ENCODE measurements around the gene ADAMTS12.

DNA sequence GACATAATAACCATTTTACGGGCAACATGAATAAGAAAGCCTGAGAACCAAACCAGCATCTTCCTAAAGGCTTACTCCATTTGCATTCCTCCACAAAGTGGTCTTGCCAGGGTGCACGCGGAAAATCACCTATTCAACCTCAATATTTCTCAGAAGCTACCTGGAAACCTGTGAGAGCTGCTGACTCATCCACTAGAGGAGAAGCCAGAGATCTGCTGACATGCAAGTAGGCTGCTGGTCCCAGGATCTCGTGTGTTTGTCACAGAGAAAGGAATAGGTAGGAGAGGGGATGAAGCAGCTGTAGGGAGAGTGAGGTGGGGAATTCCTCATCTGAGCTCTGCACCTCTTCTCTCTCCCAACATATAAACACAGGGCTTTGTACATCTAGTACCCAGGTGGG is 138.1 kb downstream of the ADAMTS12 start:
- no peak for TF ChIP-seq ZC3H10 (CRISPR knock-in tag; IDR thresholded peaks at IDR 0.05)
- no peak for TF ChIP-seq ESRRG (CRISPR knock-in tag; IDR thresholded peaks at IDR 0.05)
- TF ChIP-seq ZNF565 (CRISPR knock-in tag; conservative IDR thresholded peaks at IDR 0.05; ENCODE audit: low read depth), result no peak

All from SK-N-SH treated with all-trans-retinoic acid at 6 μM for 48 hours (cell line).